Astrocyte of the spinal cord (primary cell): ENCODE results near the gene FOXRED2.
"Not testable (repeated sequence)": the region's sequence is repeated elsewhere in the genome, so short reads cannot be mapped to it uniquely, and the experiment has no call there.

Experiments used
- DNase-seq: peaks from one replicate; pipeline ENCODE4 v3.0.0; 2011; ENCODE audit warnings: low read depth, low spot score
- H3K4me3 ChIP-seq: 2 replicates; pipeline ENCODE4 v1.5.1; 2011; ENCODE audit warnings: low read depth, mild to moderate bottlenecking, low read length, moderate library complexity
- CTCF ChIP-seq: IDR thresholded peaks from 2 replicates; pipeline ENCODE4 v1.5.1; 2012; ENCODE audit warnings: low read depth, mild to moderate bottlenecking, low read length, inconsistent platforms
- in situ Hi-C: cut with HindIII; loops from 2 replicates; pipeline ENCODE4 v1.10.0; 2017; ENCODE audit warnings: low sequenced_read_pairs

FOXRED2 gene

DNA sequence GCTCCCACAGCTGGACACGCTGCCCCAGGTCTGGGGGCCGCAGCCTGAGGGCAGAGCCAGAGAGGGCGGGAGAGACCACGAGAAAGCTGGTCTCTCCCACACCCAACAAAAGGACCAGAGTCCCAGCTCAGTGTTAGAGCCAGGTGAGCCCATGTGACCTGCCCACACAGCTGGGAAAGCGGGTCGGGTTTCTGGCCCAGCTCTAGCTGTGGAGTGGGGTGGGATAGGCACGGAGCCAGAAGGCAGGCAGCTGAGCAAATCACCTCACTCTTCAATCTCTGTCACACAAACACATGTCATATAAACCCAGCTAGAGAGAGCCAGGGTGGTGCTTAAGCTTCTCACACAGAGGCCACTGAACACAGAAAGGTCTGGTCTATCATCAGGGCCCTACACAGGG, 29.9 kb upstream of the FOXRED2 start:
- TF ChIP-seq CTCF: no peak
- in situ Hi-C loops: no loop called here
- DNase-seq: no peak
- H3K4me3 ChIP-seq: no peak overlapping the region

- DNase-seq, in situ Hi-C loops, H3K4me3 ChIP-seq: not testable (repeated sequence)
Observed at GRCh38 chr22:36533320-36533719, 26.5 kb upstream of the FOXRED2 start.

GRCh38 chr22:36532466-36532865, 25.6 kb upstream of the FOXRED2 start:
- no peak overlapping the region for H3K4me3 ChIP-seq
- in situ Hi-C loops: no loop called here
- TF ChIP-seq CTCF: no peak
- no peak for DNase-seq

DNA sequence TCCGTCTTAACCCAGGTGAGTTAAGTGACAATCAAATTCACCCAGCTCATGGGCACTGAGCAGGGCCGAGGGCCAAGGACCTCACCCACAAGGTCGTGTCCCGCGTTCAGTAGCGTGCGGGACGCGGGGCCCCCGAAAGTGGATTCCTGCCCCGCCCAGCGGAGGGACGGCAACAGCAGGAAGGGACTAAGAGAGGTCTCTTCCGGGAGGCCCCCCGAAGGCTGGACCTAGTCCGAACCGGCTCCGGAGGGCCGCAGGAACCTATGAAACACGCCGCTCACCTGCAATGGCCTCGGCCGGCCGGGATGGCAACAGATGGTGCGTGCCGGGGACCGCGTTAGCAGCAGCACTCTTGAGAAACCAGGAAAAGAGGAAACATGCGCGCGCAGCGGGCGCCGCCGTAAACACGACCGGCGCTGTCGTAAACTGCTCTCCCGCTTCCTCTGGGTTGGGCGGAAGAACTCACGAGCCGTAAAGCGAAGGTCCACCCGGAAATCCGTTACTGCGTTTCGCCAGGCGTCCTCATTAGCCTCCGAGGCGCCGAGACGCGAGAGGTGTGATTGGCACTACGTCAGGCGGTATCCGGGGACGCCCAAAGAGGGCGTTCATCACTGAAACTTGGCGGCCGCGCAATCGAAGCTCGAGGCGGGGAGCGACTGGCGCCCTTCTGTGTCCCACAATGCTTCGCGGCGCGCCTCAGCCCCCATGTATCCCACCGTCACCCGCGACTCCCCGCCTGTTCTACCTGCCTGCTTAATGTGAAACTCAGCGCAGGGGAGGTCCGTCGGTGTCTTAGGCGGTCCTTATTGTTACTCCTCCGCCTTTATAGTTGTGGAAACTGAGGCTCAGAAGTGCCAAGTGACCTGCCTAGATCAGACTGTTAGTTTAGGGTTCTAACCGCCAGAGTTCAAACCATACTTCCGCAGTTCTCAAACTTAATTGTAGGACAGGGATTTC, 22.2 kb upstream of the FOXRED2 start, which contains the start of gene EIF3D:
TSS of gene EIF3D (minus strand) at position 372 of the 957 bp plus-strand sequence. CDS start 3,045 bp downstream, outside the sequence.
- DNase-seq: peak; percentile 100
- in situ Hi-C loops: no loop called here
- peak within 1 kb of the TSS; percentile 99 for H3K4me3 ChIP-seq
- no peak for TF ChIP-seq CTCF

- DNase-seq: peak; percentile 5
- no peak for TF ChIP-seq CTCF
- in situ Hi-C loops: no loop called here
- H3K4me3 ChIP-seq: peak overlapping the region; percentile 99
Observed at GRCh38 chr22:36528341-36528740, 21.5 kb upstream of the FOXRED2 start.

DNA sequence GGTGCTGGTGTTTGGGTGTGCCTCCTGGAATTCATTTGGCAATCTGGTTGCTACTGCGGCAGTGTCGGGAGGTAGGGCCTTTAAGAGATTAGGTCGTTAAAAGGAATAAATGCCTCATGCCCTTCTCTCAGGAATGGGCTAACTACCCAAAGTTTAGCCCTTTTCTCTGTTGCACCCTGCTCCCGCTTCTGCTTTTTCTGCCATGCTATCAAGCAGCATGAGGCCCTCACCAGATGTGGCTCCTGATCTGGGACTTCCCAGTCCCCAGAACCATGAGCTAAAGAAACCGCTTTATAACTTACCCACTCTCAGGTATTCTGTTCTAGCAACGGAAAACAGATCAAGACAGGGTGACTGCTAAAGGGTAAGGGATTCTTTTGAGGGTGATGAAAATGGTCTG, 15.8 kb upstream of the FOXRED2 start:
- DNase-seq: no peak
- no peak for TF ChIP-seq CTCF
- H3K4me3 ChIP-seq: no peak overlapping the region
- in situ Hi-C loops: no loop called here

GRCh38 chr22:36520423-36520822, 13.6 kb upstream of the FOXRED2 start:
- H3K4me3 ChIP-seq: no peak overlapping the region
- no peak for DNase-seq
- in situ Hi-C loops: no loop called here
- TF ChIP-seq CTCF: no peak

DNA sequence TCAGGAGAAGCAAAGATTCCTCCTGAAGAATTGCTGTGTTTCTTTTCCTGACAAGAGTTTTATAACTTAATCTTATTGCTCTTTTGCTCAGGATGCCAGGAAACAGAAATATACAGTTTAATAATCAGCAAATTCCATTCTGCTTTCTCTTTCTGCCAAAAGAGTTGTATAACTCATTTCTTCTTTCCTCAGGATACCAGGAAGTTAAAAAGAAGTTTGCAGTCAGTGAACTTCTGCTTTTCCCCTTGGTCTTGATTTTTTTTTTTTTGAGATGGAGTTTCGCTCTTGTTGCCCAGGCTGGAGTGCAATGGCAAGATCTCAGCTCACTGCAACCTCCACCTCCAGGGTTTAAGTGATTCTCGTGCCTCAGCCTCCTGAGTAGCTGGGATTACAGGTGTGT, 13.1 kb upstream of the FOXRED2 start:
- in situ Hi-C loops, H3K4me3 ChIP-seq, DNase-seq: not testable (repeated sequence)
